Measurements from ENCODE around the gene NFATC2. TPM values are rescaled to one million over a fixed set of nuclear protein-coding genes. Genes with fewer than 3 reads are reported as not detected.

NFATC2 gene
- total RNA-seq, 1 donor from 2014 or later: 10.6 TPM

DNA sequence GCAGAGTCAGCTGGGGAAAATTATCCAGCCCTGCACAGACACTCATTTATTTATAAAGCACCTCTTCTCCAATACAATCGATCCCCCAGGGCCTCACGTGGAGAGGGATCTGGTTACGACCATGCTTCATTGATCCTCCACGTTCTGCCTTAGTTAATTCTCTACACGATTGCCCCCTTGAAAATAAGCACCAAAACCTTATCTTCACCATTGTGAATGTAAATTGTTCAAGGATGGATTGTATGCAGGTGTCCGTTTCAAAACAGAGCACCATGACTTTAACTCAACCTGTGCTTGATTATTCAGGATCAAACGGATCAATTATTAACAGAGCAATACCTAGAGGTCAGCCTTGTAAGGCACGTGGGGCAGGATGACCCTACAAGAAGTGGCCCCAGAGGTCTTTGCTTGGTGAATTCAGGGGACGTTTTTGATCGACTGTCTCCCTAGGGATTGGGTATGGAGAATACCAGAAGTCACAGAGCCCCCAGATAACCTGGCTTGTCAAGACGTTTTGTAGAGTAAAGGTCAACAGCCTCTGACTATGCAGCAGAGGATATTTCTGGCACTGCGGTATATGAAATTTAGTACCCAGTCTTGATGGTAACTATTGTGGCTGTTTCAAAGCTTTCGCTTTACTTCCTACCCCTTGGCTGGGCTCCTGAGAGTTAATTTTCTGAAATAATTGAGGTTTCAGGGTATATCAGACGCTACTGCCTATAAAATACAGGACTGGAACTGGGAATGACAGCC, 112.1 kb downstream of the NFATC2 start:
- no peak for DNase-seq (ENCODE audit: low spot score)

GRCh38 chr20:51429696-51430095, 112.8 kb downstream of the NFATC2 start:
- DNase-seq (ENCODE audit: low spot score): no peak

- DNase-seq (ENCODE audit: low spot score): no peak
Measured at GRCh38 chr20:51429144-51429482, 113.4 kb downstream of the NFATC2 start.

DNA sequence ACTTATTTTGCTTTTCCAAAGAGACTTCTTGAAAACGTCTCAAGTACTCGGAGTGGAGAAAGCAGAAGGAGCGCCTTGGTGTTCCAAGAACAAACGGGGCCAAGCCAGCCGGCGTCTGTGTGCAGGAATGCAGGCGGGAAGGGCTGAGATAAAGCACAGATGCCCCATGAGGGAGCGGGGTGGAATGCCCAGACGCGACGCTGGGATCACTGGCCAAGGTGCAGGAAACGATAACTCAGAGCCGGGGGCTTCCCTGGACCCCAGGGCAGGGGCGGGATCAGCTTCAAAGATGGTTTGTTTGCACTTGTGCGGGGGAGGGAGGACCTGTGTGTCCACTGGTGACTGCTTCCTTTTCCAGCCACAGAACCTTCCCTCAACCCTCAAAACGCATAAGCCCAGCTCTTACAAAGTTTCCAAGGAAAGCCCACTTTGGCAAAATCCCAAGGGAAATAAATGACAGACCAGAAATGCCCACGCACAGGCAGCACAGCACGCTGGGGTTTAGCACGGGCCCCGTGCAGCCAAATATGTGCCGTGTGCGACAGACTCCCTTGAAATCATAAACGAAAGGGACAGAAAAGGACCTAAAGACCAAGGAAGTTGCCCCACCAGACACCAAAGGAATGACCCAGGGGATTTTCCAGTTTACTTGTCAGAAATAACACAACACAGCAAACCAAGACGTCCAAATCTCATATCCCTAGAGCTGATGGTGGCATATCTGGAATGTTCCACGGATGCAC, 113.9 kb downstream of the NFATC2 start:
- no peak for DNase-seq (ENCODE audit: low spot score)

DNA sequence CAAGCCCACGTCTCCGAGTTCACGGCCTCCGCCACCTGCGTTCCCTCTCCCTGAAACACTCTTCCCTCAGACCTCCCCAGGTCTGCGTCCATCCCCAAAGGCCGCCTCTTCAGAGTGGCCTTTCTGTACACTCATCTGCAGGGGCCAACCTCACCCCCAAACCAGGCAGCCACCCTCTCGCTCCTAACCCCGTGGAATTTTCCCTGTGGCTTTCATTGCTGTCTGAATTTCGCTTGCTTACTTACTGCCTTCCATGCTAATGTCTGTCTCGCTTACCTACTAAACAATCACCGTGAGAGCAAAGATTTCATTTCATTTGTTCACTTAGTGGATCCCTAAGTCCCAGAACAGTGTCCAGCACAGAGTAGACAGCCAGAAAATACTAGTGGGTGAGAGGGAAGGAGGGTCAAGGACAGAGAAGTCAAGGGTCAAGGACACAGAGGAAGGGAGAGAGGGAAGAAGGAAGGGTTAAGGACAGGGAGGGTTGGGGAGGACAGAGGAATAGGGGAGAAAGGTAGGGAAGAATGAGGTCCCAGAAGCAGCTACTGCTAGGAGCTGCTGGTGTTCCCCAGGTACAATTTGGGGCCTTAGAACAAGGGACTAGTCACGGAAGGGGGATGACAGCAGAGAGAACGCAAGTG, 114.7 kb downstream of the NFATC2 start:
- no peak for DNase-seq (ENCODE audit: low spot score)

DNA sequence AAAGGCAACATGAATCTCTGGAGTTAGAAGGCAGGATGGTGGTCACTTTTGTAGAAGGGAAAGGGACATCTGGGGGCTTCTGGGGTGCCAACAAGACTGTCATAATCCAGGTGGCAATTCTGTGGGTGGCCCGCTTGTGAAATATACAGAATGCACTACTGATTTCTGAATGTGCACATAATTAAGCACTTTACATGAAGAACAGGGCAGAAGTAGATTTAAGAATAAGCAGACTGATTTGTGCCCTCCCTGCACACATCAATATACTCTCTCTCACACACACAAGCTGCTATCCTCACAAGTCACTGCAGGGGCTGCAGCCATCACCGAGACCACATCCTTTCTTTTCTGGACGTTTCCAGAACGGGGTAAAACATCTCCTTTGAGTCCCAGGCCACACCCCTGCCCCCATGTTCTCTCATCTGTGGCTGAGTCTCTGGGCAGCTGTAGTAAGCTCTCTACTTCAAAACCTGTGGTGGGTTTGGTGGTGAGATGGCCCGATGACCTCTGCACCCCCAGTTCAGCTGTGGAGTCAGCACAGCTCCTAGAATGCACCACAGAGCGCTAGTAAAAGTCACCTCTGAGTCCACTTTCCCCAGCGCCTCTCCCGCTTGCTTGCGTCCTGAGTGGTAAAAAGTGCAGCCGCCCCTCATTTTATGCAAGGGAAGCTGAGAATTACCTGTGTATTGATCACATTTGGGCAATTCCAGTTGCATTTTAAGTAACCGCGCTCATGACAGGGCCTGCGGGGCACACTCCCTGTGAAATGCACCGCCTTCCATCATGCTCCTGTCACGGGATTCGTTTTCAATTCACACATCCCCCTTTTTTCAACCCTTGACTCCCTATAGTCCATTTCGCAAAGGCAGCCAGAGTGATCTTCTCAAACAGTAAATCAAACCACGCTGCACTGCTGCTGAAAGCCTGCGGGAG, 115.5 kb downstream of the NFATC2 start:
- DNase-seq (ENCODE audit: low spot score): no peak

DNA sequence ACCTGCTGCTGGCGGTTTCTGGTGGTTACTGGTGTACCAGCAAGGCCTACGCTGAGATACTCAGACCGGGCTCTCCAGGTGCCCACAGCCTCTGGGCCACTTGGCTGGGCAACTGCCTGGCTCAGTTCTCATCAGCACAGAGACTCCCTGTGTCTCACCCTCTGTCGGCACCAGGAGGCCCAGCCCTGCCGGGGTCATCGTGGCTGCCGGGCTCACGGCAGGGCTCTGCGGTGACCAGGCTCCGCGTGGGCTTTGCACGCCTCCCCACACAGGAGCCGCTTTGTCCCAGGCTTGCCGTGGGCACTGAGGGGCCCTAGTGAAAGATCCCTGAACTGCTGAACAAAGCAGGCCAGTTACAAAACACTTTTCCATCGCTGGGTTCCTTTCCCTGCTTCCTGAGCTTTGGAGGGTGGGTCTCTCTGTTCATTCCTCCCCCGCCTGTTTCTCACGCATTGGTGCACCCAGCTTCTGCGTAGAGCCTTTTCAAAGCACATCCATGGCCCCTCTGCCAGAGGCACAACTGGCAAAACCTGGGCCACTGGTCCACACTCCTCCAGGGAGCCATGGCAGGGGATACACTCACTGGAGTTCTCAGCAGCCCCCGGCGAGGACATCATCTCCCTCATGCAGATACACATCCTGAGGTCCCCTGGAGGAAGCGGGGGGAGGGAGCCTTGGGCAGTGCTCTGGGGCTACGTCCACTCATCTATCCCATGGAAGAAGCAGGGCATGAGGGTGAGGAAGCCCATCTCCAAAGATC, 117.0 kb downstream of the NFATC2 start:
- no peak for DNase-seq (ENCODE audit: low spot score)

GRCh38 chr20:51424270-51425117, 118.0 kb downstream of the NFATC2 start:
- no peak for DNase-seq (ENCODE audit: low spot score)

DNA sequence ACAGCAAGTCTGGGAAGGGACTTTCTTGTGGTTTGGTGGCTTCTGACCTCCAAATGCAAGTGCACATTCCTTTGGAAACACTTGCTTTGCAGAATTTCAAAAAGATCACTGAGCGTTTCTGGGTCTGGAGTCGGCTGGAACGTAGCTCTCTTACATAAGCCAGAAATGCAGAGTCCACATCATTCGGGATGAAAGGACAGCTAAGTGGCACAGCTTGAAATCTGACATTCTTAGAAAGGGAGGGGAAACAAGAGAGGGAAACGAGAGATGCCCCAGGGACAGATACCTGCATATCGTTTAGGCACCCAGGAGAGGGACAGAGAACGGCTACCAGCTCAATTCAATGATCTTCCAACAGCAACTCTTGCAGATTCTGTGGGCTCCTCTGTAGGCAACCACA, 118.7 kb downstream of the NFATC2 start:
- no peak for DNase-seq (ENCODE audit: low spot score)

DNA sequence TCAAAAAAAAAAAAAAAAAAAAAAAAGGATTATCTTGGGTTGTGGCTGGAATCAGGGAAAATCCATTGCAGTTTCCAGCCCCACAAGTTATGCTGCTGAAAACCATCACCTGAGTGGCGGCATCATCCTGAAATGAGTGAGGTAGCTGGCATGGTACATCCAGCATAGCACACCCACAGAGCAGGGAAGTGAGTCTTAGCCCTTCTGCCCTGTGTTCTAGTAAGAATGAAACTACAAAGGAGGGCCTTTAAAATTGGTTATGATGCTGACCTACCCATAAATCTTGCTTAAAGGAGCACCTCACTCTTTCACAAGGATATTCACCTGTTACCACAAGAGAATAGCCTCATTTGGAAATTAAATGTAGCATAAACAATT, 119.2 kb downstream of the NFATC2 start:
- no peak for DNase-seq (ENCODE audit: low spot score)

DNA sequence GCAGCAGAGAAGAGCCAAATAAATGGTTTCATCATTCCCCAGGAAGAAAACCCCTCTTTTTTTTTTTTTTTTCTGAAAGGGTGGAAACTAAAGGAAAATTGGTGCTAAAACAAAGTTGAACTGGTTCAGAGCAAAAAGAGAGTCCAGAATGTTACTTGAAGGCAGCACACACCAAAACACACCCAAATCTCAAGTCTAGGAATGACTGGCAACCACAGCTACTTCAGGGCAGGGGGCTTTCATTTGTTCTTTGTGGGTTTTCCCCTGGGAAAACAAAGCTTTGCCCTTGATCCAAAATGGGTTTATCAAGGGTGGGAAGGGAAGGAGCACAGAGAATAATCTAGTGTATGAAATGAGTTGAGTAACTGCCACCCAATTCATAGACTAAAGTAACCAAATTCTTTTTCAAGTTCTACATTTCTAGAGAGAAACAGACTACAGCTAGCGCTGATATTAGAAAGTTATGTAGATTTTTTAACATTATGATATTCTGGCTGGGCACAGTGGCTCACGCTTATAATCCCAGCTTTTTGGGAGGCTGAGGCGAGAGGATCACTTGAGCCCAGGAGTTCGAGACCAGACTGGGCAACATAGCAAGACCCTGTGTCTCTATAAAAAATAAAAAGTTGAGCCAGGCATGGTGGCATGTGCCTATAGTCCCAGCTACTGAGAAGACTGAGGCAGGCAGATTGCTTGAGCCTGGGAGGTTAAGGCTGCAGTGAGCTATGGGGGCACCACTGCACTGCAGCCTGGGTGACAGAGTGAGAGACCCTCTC, 119.8 kb downstream of the NFATC2 start:
- DNase-seq (ENCODE audit: low spot score): no peak

DNA sequence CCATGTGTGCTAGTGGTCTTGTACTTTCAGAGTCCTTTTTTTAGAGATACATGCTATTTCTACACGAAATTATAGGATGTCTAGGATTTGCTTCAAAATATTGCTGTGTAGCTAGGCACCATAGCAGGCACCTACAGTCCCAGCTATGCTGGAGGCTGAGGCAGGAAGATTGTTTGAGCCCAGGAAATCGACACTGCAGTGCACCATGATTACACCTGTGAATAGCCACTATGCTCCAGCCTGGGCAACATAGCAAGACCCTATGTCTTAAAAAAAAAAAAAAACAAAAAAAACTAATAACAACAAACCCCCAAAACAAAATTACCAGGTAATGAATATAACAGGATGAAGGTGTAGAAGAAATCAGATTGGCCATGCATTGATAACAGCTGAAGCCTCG, 121.7 kb downstream of the NFATC2 start:
- no peak for DNase-seq (ENCODE audit: low spot score)

DNA sequence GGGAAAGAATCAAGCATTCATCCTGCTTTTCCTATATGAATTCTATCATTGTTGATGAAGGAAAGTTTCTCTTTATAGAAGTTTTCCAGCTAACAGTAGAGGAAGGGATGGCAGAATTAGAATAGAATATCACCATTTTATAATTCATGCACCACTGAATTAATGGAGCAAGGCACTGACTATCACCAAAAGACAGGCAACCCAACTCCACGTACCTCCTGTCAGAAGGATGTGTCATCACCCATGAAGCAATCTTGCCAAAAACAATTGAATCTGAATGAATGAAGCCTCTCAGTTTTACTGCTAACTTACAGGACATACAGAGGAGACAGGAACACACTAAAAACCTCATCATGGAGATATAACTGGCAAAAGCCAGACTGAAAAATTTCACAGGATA, 122.4 kb downstream of the NFATC2 start:
- DNase-seq (ENCODE audit: low spot score): no peak

DNA sequence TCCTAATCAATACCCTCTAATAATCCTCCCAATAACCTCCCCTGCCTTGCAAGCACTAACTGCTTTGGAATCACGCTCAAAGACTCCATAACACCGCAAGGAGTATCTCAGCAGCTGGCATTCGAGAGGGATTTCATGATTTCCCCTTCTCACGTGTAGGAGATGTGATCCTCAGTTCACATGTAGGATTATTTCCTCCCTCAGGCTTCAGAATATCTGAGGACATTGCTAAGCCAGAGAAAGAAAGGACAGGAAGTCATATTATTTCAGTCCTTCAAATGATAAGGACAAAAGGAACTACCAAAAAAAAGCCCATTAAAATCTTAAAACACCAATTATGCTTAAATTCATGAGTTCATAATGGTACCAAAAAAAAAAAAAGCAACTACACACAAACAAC, 122.9 kb downstream of the NFATC2 start:
- no peak for DNase-seq (ENCODE audit: low spot score)

- DNase-seq (ENCODE audit: low spot score): no peak
Measured at GRCh38 chr20:51419231-51419630, 123.3 kb downstream of the NFATC2 start.

GRCh38 chr20:51418137-51418529, 124.4 kb downstream of the NFATC2 start:
- no peak for DNase-seq (ENCODE audit: low spot score)

DNA sequence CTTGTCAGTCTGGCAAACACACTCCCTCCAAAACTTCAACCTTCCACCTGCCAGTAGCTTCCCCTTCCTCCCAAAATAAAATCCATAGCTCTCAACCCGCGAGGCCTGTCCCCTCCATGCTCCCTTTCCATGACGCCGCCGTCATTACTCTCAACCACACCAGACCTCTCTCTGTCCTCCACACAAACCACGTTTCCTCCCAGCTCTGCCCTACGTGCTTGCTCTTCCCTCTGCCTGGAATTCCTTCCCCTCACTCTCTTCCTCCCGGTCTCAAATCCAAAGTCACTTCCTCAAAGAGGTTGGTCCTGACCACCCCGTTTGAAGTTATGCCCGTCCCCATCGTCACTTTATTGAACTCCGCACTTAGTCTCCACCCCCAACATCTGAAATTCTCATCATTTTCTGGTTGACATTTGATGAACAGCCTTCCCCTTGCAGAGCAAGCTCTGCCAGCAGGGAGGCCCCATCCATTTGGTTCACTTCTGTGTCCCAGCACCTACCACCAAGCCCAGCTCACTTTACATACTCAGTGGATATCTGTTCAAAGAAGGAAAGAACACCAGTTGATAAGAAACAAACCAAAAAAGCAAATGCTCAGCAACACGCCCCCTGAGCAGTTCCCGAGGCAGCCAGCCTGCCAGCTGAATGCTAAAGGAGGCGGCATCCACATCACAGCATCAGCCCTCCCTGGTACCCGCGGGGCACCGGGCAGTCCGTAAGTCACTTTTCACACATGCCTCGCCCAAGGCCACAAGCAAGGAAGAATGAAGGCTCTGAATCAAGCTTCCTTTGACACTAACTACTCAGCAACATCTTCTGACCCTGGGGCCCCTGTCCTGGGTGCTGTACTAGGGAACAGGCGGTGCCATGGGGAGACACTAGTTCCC, 125.0 kb downstream of the NFATC2 start:
- DNase-seq (ENCODE audit: low spot score): no peak

- no peak for DNase-seq (ENCODE audit: low spot score)
Measured at GRCh38 chr20:51416532-51417249, 125.8 kb downstream of the NFATC2 start.

Measured in ureter (tissue), 1 donor.